GM18499 (cell line): ENCODE measurements around the gene UCKL1.
"Not testable (repeated sequence)": the region's sequence is repeated elsewhere in the genome, so short reads cannot be mapped to it uniquely, and the experiment has no call there.

Experiments
- ATAC-seq: cut with Tn5 transposase; IDR thresholded peaks from one replicate; pipeline ENCODE4 v1.9.1; 2021; ENCODE audit warnings: moderate number of reproducible peaks; ENCODE audit not compliant: insufficient read depth, unreplicated experiment

UCKL1 gene

GRCh38 chr20:63973160-63973479 lies 16.9 kb upstream of the UCKL1 start:
- ATAC-seq, result no peak

GRCh38 chr20:63972312-63973159 lies 16.3 kb upstream of the UCKL1 start:
- ATAC-seq, result no peak

GRCh38 chr20:63971960-63972311 lies 15.7 kb upstream of the UCKL1 start:
- ATAC-seq, result not testable (repeated sequence)

GRCh38 chr20:63970714-63971431 lies 14.7 kb upstream of the UCKL1 start:
- ATAC-seq, result no peak

- no peak for ATAC-seq
Observed at GRCh38 chr20:63969838-63970713, 13.9 kb upstream of the UCKL1 start, which contains the start of gene ZNF512B. TSS of gene ZNF512B (minus strand) at chr20:63969930. CDS start at chr20:63967950, 1,980 bp downstream.

GRCh38 chr20:63968928-63969760 lies 12.9 kb upstream of the UCKL1 start:
- ATAC-seq, result no peak

- ATAC-seq, result no peak
Observed at GRCh38 chr20:63968136-63968927, 12.1 kb upstream of the UCKL1 start.

GRCh38 chr20:63967330-63968135 lies 11.3 kb upstream of the UCKL1 start:
- no peak for ATAC-seq

- no peak for ATAC-seq
Observed at GRCh38 chr20:63966944-63967322, 10.7 kb upstream of the UCKL1 start.

GRCh38 chr20:63966172-63966943 lies 10.1 kb upstream of the UCKL1 start:
- ATAC-seq, result no peak

GRCh38 chr20:63964412-63964811 lies 8.2 kb upstream of the UCKL1 start:
- no peak for ATAC-seq

GRCh38 chr20:63963784-63964301 lies 7.6 kb upstream of the UCKL1 start:
- no peak for ATAC-seq

GRCh38 chr20:63963348-63963741 lies 7.1 kb upstream of the UCKL1 start:
- no peak for ATAC-seq

- no peak for ATAC-seq
Observed at GRCh38 chr20:63962426-63963347, 6.5 kb upstream of the UCKL1 start.

GRCh38 chr20:63961664-63962425 lies 5.6 kb upstream of the UCKL1 start:
- no peak for ATAC-seq
